Fibroblast of the conjunctiva (primary cell): ENCODE data around the gene GPC6.

Experiments used
- DNase-seq: peaks from one replicate; pipeline ENCODE4 v3.0.0-alpha.2; 2010; ENCODE audit warnings: low read depth

Gene GPC6

GRCh38 chr13:93977986-93978385 lies 751.4 kb downstream of the GPC6 start:
- no peak for DNase-seq

GRCh38 chr13:93981426-93981977 lies 754.9 kb downstream of the GPC6 start:
- DNase-seq = no peak

GRCh38 chr13:93982179-93982918 lies 755.7 kb downstream of the GPC6 start:
- peak; percentile 10 for DNase-seq

- no peak for DNase-seq
Observed at GRCh38 chr13:93984052-93984451, 757.4 kb downstream of the GPC6 start.

- no peak for DNase-seq
Observed at GRCh38 chr13:93984876-93985275, 758.3 kb downstream of the GPC6 start.

GRCh38 chr13:93987458-93987857 lies 760.9 kb downstream of the GPC6 start:
- no peak for DNase-seq

- no peak for DNase-seq
Observed at GRCh38 chr13:93991569-93991968, 765.0 kb downstream of the GPC6 start.

GRCh38 chr13:93996481-93996880 lies 769.9 kb downstream of the GPC6 start:
- DNase-seq = no peak

- no peak for DNase-seq
Observed at GRCh38 chr13:94006296-94006695, 779.7 kb downstream of the GPC6 start.

GRCh38 chr13:94007072-94007471 lies 780.5 kb downstream of the GPC6 start:
- DNase-seq = no peak

GRCh38 chr13:94009701-94010100 lies 783.1 kb downstream of the GPC6 start:
- DNase-seq = peak; percentile 31

- no peak for DNase-seq
Observed at GRCh38 chr13:94014461-94014860, 787.9 kb downstream of the GPC6 start.

- DNase-seq = no peak
Observed at GRCh38 chr13:94020426-94020825, 793.8 kb downstream of the GPC6 start.

- no peak for DNase-seq
Observed at GRCh38 chr13:94020833-94021232, 794.2 kb downstream of the GPC6 start.

GRCh38 chr13:94028234-94028633 lies 801.6 kb downstream of the GPC6 start:
- DNase-seq = no peak

GRCh38 chr13:94028650-94029049 lies 802.0 kb downstream of the GPC6 start:
- no peak for DNase-seq

GRCh38 chr13:94030415-94031119 lies 804.0 kb downstream of the GPC6 start:
- no peak for DNase-seq

GRCh38 chr13:94031609-94032008 lies 805.0 kb downstream of the GPC6 start:
- no peak for DNase-seq

- DNase-seq = no peak
Observed at GRCh38 chr13:94033098-94033497, 806.5 kb downstream of the GPC6 start.

- no peak for DNase-seq
Observed at GRCh38 chr13:94033830-94034642, 807.4 kb downstream of the GPC6 start.

GRCh38 chr13:94050039-94050438 lies 823.4 kb downstream of the GPC6 start:
- no peak for DNase-seq

GRCh38 chr13:94050686-94051085 lies 824.1 kb downstream of the GPC6 start:
- DNase-seq = no peak
